GM20000 (cell line): ENCODE results near the gene SULT1A1.
"Not testable (repeated sequence)": the region's sequence is repeated elsewhere in the genome, so short reads cannot be mapped to it uniquely, and the experiment has no call there.

Experiments used
- DNase-seq: peaks from one replicate; pipeline ENCODE4 v3.0.0; 2012; ENCODE audit warnings: low spot score
- CTCF ChIP-seq: IDR thresholded peaks from 2 replicates; pipeline ENCODE4 v1.5.1; 2012; ENCODE audit warnings: mild to moderate bottlenecking, control low read depth; ENCODE audit errors: extremely low read depth, missing control alignments

SULT1A1 gene

GRCh38 chr16:28617874-28618273, 8.0 kb upstream of the SULT1A1 start:
- DNase-seq = no peak
- TF ChIP-seq CTCF = no peak

- no peak for TF ChIP-seq CTCF
- no peak for DNase-seq
Measured at GRCh38 chr16:28616636-28617035, 6.8 kb upstream of the SULT1A1 start.

- not testable (repeated sequence) for DNase-seq
Measured at GRCh38 chr16:28616224-28616577, 6.4 kb upstream of the SULT1A1 start.

GRCh38 chr16:28615486-28616223, 5.8 kb upstream of the SULT1A1 start:
- TF ChIP-seq CTCF = peak; percentile 33
- not testable (repeated sequence) for DNase-seq

GRCh38 chr16:28614561-28614960, 4.7 kb upstream of the SULT1A1 start:
- not testable (repeated sequence) for DNase-seq

GRCh38 chr16:28613912-28614311, 4.1 kb upstream of the SULT1A1 start:
- DNase-seq = not testable (repeated sequence)

GRCh38 chr16:28612359-28613280, 2.8 kb upstream of the SULT1A1 start:
- DNase-seq = not testable (repeated sequence)

- peak; percentile 31 for DNase-seq
- TF ChIP-seq CTCF = no peak
Measured at GRCh38 chr16:28610595-28611191, 849 bp upstream of the SULT1A1 start.

- DNase-seq = not testable (repeated sequence)
Measured at GRCh38 chr16:28608867-28609596, 812 bp downstream of the SULT1A1 start.

GRCh38 chr16:28608496-28608808, 1.4 kb downstream of the SULT1A1 start:
- DNase-seq = not testable (repeated sequence)

GRCh38 chr16:28607681-28608495, 2.0 kb downstream of the SULT1A1 start:
- DNase-seq = not testable (repeated sequence)
